DMS 273 treated with DMSO at 0.1 percent for 48 hours (cell line): ENCODE results near the gene TPBGL.

Source experiments
- DNase-seq: peaks from one replicate; lab custom pipeline; 2025; lab: John Stamatoyannopoulos, UW

TPBGL gene, protein sequence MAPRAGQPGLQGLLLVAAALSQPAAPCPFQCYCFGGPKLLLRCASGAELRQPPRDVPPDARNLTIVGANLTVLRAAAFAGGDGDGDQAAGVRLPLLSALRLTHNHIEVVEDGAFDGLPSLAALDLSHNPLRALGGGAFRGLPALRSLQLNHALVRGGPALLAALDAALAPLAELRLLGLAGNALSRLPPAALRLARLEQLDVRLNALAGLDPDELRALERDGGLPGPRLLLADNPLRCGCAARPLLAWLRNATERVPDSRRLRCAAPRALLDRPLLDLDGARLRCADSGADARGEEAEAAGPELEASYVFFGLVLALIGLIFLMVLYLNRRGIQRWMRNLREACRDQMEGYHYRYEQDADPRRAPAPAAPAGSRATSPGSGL

DNA sequence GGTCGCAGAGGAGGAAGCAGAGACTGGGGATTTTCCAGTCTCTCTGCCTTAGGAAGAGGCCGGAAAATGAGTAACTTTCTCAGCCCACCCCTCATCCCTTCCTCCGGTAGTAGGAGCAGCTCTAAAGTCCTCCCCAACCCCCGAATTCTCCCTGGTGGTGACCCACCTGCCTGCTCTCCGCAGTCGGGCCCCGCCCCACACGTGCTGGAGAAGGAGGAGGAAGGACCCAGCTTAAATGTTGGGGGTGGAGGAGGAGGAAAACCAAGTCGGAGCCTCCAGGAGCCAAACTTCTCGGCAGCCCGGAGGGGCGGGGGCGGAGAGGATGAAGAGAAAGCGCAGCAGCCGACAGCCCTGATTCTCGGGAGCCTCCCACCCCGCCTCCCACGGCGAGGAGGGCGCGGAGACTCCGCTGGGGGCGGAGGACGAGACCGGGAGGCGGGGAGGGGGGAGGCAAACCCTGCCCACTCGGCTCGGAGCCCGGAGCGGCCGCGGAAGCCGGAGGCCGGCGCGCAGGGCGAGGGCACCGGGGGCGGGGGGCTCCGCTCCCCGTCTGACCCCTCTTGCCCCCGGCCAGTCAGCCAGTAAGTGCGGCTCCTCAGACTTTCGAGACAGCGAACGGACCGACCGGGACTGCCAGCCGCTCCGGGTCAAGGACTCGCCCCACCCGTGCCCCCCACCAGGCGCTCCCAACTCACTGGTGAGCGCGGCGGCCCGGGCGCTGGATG lies at the start of gene TPBGL:
TSS of gene TPBGL (plus strand) at position 464 of the 725 bp plus-strand sequence. CDS start 276 bp downstream, outside the sequence.
- DNase-seq = no peak

DNA sequence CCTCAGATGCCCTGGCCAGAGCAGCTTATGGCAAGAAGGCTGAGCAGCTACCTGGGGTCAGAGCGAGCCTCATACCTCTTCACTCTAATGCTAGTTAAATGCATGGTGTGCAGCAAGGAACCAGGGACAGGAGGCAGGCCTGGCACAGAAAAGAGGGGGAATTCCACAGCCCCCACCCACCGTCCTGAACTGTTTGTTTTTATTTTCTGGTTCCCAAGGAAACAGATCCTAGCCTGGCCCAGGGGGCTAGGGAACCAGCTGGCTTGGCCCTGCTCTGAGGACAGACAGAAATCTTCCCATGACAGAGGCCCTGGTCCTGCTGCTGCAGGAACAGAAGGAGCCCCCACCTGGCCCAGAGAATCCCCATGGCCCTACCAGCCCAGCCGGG lies 49.2 kb upstream of the TPBGL start:
- no peak for DNase-seq

DNA sequence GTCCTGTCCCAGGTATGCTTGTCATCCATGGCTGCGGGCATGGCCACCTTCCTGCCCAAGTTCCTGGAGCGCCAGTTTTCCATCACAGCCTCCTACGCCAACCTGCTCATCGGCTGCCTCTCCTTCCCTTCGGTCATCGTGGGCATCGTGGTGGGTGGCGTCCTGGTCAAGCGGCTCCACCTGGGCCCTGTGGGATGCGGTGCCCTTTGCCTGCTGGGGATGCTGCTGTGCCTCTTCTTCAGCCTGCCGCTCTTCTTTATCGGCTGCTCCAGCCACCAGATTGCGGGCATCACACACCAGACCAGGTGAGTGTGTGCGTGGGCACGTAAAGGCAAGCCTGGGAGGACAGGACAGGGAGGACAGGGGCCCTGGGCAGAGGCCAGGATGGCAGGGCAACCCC lies 47.3 kb upstream of the TPBGL start:
- DNase-seq = no peak

DNA sequence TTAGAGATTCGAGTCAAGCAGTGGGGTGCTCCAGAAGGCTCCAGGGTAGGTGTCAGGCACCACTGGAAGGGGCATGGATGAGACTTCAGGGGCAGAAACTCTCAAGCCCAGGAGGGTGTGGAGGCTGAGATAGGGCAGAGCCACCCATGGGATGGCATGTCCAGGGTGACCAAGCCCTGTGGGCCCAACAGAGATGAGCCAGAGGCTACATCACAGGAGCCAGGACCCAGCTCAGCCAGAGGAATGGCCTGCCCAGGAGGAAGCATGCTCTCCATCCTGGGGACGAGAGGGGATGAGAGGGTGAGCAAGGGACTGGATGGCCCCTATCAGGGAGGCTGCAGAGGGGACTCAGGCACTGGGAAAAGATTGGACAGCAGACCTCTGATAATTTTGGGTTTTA lies 46.9 kb upstream of the TPBGL start:
- no peak for DNase-seq

DNA sequence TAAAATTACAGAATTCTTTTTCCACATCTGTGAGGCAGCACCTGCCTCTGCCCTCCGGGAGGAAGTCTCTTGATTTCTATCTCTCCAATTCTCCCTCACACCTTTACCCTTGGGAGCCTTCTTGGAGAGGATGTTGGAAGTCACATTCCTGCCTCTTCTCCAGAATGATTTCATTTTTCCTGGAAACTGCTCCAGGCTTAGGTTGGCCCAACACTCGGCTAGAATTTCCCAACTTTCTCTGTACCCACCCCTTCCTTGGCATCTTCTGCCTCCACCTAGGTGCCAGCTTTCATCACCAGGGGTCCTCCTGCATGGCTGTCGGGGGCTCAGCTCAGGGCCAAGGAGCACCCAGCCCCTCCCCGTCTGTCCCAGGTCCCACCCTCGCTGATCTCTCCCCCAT lies 46.4 kb upstream of the TPBGL start:
- no peak for DNase-seq

DNA sequence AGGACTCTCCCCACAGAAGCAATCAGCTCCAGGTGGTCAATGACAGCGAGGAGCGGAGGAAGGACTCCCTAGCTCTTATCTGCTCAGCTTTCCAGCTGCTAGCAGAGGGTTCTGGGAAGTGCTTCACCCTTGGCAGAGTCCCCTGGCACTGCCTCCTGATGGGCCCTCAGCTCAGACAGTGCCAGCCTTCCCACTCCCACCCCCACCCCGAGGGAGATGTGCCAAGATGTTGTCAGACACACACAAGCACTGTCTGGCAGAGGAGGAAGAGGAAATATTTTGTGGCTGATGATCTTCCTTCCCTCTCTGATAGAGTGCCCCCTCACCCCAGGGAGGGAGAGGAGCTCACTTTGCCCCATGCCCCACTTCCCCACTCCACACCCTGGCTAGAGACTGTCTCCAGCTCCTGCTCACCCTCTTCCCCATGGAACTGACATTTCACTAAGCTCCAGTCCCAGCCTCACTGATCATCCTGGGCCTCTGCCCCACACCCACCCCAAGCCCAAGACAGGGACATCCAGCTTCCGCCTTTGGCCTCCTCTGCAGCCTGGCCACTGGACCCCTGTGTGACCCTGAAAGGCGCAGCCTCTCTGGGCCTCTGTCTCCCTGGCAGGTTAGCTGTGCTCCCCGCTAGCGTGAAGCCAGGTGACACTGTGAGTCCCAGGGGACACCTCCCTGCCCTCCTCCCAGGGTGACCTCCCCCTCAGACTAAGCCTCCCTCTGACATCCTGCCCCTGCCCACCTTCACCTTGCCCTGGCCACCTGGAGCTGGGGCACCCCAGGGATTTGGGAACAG lies 45.2 kb upstream of the TPBGL start:
- no peak for DNase-seq

DNA sequence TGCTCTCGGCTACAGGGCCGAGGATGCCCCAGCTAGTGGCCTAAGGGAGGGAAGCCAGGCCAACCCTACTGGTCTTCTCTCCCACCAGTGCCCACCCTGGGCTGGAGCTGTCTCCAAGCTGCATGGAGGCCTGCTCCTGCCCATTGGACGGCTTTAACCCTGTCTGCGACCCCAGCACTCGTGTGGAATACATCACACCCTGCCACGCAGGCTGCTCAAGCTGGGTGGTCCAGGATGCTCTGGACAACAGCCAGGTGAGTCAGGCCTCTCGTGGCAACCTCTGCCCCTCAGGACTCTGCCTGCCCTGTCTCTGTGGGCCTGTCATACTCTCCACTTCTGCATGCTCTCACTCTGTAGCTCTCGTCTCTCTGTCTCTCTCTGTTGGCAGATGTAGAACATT lies 44.1 kb upstream of the TPBGL start:
- no peak for DNase-seq

DNA sequence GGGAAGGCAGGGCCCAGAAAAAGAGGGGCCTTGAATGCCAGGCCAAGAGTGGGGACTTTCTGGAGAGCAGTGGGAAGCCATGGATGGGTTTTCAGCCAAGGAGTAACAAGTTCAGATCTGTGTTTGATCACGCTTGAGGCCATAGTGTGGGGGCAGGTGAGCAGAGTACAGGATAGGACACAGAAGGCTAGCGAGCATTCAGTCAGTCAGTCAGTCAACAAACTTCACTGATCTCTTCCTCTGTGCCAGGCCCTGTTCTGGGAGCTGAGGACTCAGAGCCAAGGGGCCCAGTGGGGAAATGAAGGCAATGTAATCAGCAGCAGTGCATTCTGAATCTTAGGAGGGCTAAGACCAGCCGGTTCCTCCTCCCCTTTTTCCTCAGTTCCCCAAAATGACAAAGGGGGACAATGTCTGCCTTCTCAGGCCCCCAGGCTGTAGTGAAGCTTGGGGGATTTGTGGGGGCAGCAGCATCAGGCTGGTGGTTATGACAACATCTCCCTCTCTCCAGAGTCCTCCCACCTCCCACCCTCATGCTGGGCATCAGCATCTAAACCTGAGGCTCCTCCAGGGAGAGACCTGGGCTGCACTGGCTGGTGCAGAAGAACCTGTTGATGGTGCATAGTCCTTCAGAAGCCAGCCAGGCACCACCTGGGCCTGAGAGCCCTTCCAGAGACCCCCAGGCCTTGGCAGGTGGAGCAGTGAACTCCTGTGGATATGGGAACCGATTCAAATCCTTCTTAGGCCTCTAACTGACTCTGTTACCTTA lies 42.9 kb upstream of the TPBGL start:
- no peak for DNase-seq

DNA sequence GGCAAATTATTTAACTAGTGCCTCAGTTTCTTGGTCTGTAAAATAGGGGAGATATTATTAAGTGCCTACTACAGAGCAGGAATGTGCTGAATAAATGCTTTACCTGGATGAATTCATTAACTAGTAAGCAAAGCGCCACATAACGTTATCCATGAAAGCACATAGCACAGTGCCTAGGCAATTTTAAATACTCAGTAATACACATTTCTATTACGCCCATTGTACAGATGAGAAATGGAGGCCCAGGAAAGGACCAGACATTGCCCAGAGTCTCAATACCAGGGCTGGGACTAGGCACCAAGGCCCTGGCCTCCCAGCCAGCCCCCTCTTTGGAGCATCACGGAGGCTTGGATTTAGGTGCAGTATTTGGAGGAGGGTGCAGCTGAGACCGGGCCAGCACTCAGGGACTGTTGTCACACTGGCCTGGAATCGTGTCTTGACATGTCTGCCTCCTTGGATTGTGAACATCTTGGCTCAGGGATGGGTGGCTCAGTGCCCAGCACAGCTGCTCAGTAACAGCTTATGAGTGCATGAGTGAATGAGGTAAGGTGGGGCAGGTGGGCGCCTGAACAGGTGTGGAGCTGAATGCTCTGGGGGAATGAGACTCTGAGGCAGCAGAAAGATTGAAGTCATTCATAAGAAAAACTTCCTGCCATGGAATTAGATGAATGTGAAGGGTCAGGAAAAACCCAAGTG lies 42.1 kb upstream of the TPBGL start:
- no peak for DNase-seq

DNA sequence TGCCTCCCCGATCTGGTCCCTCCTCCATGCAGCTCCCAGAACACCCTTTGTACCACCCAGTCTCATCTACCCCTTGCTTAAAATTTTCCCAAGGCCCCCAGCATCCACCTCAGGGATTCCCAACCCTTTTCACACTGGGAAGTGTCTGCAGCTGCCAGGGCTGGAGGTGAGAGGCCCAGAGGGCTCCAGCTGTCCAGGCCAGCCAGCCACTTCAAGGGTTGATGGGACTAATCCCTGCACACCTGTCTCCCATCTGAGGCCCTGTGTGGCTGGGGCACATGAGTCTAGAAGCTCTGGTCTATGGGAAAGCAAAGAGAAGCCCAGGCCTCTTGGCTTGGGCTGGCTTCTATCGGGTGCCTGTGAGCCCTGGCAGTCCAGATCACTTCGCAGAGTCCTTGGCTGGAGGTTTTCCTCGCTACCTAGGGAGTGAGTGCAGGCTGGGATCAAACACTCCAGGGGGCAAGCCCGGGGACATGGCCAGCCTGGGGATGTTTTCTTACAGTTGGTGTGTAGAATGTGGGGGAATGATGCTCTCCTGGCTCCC lies 41.1 kb upstream of the TPBGL start:
- no peak for DNase-seq

DNA sequence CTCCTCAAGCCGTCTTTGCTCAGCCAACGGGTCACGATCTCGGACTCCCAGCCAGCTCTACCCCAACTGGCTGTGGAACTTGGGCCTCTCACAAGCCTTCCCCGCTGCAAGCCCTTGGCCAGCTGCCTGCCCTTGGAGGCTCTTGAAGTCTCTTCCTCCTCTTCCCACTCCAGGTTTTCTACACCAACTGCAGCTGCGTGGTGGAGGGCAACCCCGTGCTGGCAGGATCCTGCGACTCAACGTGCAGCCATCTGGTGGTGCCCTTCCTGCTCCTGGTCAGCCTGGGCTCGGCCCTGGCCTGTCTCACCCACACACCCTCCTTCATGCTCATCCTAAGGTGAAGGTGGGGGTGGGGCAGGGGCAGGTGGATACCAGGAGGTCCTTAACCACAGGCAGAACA lies 40.5 kb upstream of the TPBGL start:
- DNase-seq = no peak

DNA sequence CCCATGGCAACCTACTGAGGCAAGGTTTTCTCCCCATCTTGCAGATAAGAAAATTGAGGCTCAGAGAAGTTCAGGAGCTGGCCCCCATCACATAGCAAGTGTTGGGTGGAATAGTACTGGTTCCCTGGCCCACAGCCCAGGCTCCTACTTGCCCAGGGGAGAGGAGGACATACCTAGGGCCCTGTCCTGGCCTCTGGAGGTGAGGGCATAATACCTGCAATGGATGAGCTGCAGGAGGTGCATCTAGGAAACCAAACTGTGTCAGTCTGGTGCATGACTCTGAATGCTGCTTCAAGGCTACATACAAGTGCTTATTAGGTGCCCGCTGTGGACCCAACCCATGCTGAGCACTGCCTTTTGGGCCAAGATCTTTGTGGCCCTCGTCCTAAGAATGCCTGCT lies 40.0 kb upstream of the TPBGL start:
- no peak for DNase-seq

DNA sequence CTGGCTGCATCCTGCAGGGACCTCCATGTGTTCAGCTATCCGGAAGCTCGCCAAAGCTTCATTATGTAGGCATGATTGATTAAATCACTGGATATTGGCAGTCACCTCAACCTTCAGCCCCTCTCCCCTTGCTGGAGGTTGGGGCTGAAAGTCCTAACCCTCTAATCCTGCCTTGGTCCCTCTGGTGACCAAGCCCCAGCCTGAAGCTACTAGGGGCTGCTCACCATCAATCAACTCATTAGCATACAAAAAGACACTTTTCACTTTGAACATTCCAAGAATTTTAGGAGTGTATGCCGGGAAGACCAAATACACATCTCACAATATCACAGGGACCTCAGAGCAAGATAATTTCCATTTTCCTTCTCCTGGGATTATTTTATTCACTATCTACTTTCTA lies 38.8 kb upstream of the TPBGL start:
- no peak for DNase-seq

DNA sequence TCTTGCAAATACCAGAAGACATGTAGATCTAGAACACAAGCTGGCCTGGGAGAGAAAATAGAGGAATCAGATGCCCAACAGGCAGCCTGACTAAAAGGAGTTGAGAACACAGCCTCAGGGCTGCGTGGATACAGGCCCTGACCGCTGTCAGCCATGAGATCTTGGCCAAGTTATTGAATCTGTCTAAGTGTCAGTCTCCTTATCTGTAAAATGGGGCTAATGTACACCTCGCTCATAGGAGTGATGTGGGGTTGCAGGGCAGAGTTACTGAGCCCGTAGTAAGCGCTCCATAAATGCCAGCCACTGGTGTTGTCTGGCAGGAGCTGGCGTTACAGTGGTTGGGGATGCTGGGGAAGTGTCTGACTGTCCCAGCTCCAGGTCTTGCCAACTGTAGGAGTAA lies 38.4 kb upstream of the TPBGL start:
- DNase-seq = no peak

DNA sequence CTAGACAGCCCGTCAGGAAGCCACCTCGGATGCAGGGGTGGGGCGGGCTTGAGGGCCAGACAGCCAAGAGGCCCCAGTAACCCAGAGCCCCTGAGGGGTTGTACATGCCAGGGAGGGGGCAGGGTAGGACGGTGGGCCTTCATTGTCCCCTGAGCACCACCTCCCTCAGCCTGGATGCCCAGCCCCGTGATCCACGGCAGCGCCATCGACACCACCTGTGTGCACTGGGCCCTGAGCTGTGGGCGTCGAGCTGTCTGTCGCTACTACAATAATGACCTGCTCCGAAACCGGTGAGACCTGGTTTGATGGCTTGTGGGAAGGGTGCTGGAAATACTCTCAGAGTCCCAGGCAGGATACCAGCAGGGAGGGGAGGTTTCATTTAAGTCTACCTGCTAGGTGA lies 37.4 kb upstream of the TPBGL start:
- no peak for DNase-seq

DNA sequence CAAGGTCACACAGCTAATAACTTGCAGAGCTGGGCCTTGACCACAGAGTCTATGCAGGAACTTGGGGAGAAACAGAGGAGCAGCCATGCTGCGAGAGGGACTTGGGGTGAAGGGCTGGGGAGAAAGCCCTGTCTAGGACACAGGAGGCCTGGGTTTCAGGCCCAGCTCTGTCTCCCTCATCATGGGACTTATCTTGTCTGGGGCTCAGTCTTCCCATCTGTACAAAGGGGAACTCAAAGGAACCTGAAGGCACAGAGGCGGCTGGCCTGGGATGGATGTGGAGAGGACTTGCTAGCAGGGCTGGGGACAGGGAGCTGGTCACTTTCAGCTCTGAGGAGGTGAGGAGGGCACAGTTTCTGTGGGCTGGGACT lies 36.9 kb upstream of the TPBGL start:
- no peak for DNase-seq

DNA sequence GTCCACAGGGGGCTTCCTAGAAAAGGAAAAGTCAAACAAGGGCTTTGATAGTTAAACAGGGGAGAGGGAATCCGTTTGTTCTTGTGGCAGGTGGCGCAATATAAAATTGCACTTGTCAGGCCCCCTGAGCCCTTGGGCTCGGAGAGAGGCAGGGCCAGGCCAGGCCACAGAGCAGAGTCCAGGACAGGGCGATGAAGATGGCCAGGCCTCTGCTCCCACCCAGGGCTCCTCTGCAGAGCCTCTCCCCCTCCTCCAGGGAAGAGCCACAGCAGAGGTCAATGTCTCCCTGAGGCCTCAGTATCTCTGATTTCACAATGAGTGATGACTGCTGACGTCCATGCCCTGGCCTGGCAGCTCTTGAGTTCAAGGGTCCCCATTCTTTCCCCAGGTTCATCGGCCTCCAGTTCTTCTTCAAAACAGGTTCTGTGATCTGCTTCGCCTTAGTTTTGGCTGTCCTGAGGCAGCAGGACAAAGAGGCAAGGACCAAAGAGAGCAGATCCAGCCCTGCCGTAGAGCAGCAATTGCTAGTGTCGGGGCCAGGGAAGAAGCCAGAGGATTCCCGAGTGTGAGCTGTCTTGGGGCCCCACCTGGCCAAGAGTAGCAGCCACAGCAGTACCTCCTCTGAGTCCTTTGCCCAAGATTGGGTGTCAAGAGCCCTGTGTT lies 36.4 kb upstream of the TPBGL start:
- DNase-seq = no peak

DNA sequence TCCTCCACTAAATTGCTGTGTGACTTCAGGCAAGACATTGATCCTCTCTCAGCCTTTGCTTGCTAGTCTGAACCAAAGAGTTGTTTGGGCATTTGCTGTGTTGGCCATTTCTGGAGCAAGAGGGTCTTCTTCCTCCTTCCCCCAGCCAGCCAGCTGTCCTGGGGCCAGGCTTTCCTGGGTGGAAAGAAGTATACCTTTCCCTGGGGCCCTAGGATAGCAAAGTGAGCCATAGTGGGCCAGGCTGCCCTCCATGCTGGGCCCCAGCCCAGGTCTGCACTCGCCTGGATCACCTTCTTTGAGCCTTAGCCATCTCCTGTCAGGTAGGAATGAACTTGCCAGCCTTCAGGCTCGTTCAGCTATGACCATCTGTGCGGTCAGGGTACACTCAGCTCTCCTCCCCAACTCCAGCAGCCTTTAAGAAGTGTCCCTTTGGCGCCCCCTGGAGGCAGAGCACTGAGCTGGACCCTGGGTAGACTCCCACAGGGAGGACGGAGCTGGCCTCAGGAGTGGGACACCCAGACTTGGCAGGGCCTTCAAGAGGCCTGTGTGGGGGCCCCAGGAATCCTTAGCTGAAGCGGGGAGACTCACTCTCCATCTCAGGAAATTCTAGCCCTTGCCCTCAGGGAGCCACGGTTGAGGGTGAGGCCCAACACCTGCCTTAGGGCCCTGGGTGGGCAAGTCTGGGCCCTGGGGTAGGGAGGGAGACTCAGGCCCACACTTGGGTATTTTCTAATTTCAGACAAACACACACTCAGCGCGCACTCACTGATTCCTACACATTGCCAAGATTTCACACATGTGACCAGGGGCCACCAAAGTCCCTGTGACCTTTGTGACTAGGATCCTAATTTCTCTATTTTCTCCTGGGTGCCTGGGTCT lies 35.6 kb upstream of the TPBGL start:
- DNase-seq = no peak

DNA sequence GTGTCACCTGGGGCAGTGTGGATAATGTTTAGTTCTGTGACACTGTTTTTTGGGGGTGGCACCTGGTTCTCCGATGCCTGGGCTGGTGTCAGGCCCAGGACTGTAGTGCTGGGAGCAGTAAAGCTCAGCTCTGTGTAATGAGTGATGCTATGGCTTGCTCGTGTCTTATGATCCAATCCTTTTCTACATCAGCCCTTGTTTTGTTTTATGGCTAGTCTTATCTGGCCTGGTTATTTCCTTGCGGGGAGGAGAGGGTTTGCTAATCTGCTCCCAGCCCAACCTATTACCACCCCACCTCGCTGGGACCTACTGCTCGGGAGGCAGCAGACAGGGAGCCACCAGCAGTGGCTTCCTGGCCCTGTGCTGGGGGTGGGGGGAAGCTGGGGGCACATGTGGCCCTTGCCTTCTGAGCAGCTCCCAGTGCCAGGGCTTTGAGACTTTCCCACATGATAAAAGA lies 35.0 kb upstream of the TPBGL start:
- no peak for DNase-seq

DNA sequence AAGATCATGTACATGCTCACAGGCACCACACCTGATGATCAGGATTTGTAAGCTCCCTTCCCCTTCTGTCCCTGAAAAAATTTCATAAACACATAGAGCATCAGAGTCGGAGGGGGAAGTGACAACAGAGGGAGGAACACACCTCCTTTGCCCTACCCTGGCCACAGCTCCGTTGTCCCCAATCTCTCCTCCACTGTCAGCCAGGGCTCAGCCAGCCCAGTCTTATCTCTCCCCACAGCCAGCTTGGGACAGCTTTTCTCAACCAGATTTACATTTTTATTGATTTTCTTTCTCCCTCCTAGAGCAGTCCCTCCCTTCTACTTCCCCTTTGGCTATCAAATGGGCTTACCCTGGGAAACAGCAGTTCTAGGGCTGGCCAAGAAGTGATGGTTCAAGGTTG lies 32.1 kb upstream of the TPBGL start:
- DNase-seq = no peak
